ENCODE measurements around the gene SRPK2.

GRCh38 chr7:105227391-105227790 is 161.3 kb downstream of the SRPK2 start:
- no peak for TF ChIP-seq CTCF (IDR thresholded peaks at IDR 0.05; ENCODE audit: low read depth, low read length)
- TF ChIP-seq POLR2A (IDR thresholded peaks at IDR 0.05; ENCODE audit: extremely low read depth, insufficient read length), result no peak
- TF ChIP-seq MAX (IDR thresholded peaks at IDR 0.05; ENCODE audit: low read depth, low read length), result no peak
- no peak for TF ChIP-seq MYC (IDR thresholded peaks at IDR 0.05; ENCODE audit: low read depth, low read length)

All from NB4 (cell line).